ENCODE results near the gene TCF7L1.

DNA sequence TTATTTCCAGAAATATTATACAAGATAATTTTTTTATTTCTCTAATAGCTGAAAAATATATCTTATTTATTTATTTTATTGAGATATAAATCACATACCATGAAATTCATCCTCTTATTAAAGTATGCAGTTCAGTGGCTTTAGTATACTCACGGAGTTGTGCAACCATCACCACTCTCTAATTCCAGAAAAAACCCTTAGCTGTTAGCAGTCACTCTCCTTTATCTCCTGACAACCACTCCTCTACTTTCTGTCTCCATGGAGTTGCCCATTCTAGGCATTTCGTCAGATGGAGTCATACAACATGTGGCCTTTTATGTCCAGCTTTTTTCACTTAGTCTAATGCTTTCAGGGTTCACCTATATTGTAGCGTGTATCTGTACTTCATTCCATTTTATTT is 66.5 kb downstream of the TCF7L1 start:
- no peak for TF ChIP-seq POLR2AphosphoS5 (IDR thresholded peaks at IDR 0.05; ENCODE audit: low read depth, low read length)
- TF ChIP-seq, protein P1, sequence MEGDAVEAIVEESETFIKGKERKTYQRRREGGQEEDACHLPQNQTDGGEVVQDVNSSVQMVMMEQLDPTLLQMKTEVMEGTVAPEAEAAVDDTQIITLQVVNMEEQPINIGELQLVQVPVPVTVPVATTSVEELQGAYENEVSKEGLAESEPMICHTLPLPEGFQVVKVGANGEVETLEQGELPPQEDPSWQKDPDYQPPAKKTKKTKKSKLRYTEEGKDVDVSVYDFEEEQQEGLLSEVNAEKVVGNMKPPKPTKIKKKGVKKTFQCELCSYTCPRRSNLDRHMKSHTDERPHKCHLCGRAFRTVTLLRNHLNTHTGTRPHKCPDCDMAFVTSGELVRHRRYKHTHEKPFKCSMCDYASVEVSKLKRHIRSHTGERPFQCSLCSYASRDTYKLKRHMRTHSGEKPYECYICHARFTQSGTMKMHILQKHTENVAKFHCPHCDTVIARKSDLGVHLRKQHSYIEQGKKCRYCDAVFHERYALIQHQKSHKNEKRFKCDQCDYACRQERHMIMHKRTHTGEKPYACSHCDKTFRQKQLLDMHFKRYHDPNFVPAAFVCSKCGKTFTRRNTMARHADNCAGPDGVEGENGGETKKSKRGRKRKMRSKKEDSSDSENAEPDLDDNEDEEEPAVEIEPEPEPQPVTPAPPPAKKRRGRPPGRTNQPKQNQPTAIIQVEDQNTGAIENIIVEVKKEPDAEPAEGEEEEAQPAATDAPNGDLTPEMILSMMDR (IDR thresholded peaks at IDR 0.05) = no peak
- TF ChIP-seq, protein P2, sequence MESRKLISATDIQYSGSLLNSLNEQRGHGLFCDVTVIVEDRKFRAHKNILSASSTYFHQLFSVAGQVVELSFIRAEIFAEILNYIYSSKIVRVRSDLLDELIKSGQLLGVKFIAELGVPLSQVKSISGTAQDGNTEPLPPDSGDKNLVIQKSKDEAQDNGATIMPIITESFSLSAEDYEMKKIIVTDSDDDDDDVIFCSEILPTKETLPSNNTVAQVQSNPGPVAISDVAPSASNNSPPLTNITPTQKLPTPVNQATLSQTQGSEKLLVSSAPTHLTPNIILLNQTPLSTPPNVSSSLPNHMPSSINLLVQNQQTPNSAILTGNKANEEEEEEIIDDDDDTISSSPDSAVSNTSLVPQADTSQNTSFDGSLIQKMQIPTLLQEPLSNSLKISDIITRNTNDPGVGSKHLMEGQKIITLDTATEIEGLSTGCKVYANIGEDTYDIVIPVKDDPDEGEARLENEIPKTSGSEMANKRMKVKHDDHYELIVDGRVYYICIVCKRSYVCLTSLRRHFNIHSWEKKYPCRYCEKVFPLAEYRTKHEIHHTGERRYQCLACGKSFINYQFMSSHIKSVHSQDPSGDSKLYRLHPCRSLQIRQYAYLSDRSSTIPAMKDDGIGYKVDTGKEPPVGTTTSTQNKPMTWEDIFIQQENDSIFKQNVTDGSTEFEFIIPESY (IDR thresholded peaks at IDR 0.05; ENCODE audit: borderline replicate concordance, low read depth) = no peak
- TF ChIP-seq SMC3 (IDR thresholded peaks at IDR 0.05; ENCODE audit: low read depth, low read length) = no peak

Measured in SK-N-SH (cell line).